K562 (cell line): ENCODE data around the gene ATP8A1. TPM values are rescaled to one million over a fixed set of nuclear protein-coding genes. Genes with fewer than 3 reads are reported as not detected.

Source experiments
- ATAC-seq: fragments of 200-7000 bp; cut with Tn5 transposase; 3 replicates; pipeline ENCODE4 v1.9.1; 2020; ENCODE audit warnings: moderate library complexity
- BruUV-seq: library from RNA; stranded (reverse); fragments of 400-500 nt; replicated peaks from 2 replicates; lab custom pipeline; 2021; lab: Mats Ljungman, UMichigan
- CTCF ChIA-PET: fragments of 300-600 bp; formaldehyde crosslinking; extraction: SDS; loops from one replicate; lab custom pipeline; 2021; ENCODE audit warnings: low intra/inter-chr PET ratio; lab: Yijun Ruan, JAX
- POLR2A ChIA-PET: fragments of 300-600, 350-650 bp; sonication (Branson Sonifier 250); formaldehyde crosslinking; extraction: SDS; loops from one replicate; lab custom pipeline; 2021; ENCODE audit warnings: antibody characterized with exemption, inconsistent platforms; lab: Yijun Ruan, JAX
- DNase-seq, 4 experiments: peaks; one replicate each; pipeline versions ENCODE4 v3.0.0 to v3.0.0-alpha.2; 2011 to 2018; ENCODE audit warnings: low spot score in 3 of 4, mixed read lengths in 3 of 4; ENCODE audit errors: extremely low read depth in 1 of 4
- FAIRE-seq: peaks from 2 replicates; lab custom pipeline; 2011; peaks lifted over from hg19 to GRCh38; lab: Jason Lieb, UNC
- H2AFZ ChIP-seq: 2 replicates; pipeline ENCODE4 v1.6.0; 2011; ENCODE audit warnings: low read depth, low read length, control low read depth, inconsistent platforms
- H3K27ac ChIP-seq: fragments of 200-600 bp; 3 replicates; pipeline ENCODE4 v1.8.0; 2011; ENCODE audit warnings: low read depth, mild to moderate bottlenecking, control low read depth, inconsistent platforms, low read length, moderate library complexity, mixed read lengths; ENCODE audit errors: extremely low read depth
- H3K27me3 ChIP-seq, 2 experiments: fragments of 300-600 bp in 1 of 2; 2 replicates in 1 of 2; 3 replicates in 1 of 2; pipeline versions ENCODE4 v1.6.0 to v1.8.0; 2011; ENCODE audit warnings: inconsistent platforms in 2 of 2, low read length in 2 of 2, mild to moderate bottlenecking in 1 of 2, mixed read lengths in 1 of 2, moderate library complexity in 1 of 2; ENCODE audit not compliant: control insufficient read depth in 2 of 2, insufficient read depth in 2 of 2
- H3K36me3 ChIP-seq: fragments of 300-600 bp; 3 replicates; pipeline ENCODE4 v1.8.0; 2011; ENCODE audit warnings: mild to moderate bottlenecking, low read length, inconsistent platforms; ENCODE audit not compliant: control insufficient read depth, insufficient read depth
- H3K4me1 ChIP-seq, 2 experiments: fragments of 200-600 bp in 1 of 2; replicated peaks in 1 of 2; 2 replicates in 1 of 2; 3 replicates in 1 of 2; pipeline versions ENCODE4 v1.5.1 to v1.8.0; 2011; ENCODE audit warnings: inconsistent platforms in 2 of 2, low read length in 2 of 2, mild to moderate bottlenecking in 1 of 2, mixed read lengths in 1 of 2, moderate library complexity in 1 of 2; ENCODE audit not compliant: control insufficient read depth in 2 of 2, insufficient read depth in 2 of 2
- H3K4me2 ChIP-seq: 2 replicates; pipeline ENCODE4 v1.6.1; 2011; ENCODE audit warnings: low read length, control low read depth, inconsistent platforms, mixed read lengths; ENCODE audit not compliant: insufficient read depth
- H3K4me3 ChIP-seq: fragments of 200-600 bp; sonication (generic), shearing (Covaris generic); 2 replicates; pipeline ENCODE4 v1.5.1; 2016; ENCODE audit warnings: control low read depth, inconsistent platforms
- H3K79me2 ChIP-seq: fragments of 200-600 bp; 3 replicates; pipeline ENCODE4 v1.8.0; 2011; ENCODE audit warnings: low read length, inconsistent platforms; ENCODE audit not compliant: control insufficient read depth, insufficient read depth
- H3K9ac ChIP-seq, 2 experiments: 2 replicates each; pipeline versions ENCODE4 v1.6.0 to v1.6.1; 2011; ENCODE audit warnings: low read depth in 2 of 2, low read length in 2 of 2, control low read depth in 1 of 2, inconsistent platforms in 1 of 2, mild to moderate bottlenecking in 1 of 2, mixed read lengths in 1 of 2; ENCODE audit not compliant: insufficient read depth in 1 of 2
- H3K9me1 ChIP-seq: one replicate; pipeline ENCODE4 v1.6.0; 2011; ENCODE audit warnings: inconsistent platforms, mild to moderate bottlenecking, low read length, moderate library complexity; ENCODE audit not compliant: control insufficient read depth, insufficient read depth
- H3K9me3 ChIP-seq: replicated peaks from 2 replicates; pipeline ENCODE4 v1.5.1; 2011; ENCODE audit warnings: low read depth, low read length, inconsistent platforms; ENCODE audit not compliant: control insufficient read depth, insufficient read depth
- H4K20me1 ChIP-seq: replicated peaks from 2 replicates; pipeline ENCODE4 v1.6.1; 2011; ENCODE audit warnings: low read length, inconsistent platforms, mixed read lengths; ENCODE audit not compliant: control insufficient read depth, insufficient read depth
- BRCA1 ChIP-seq, 2 experiments: fragments of 450-650 bp in 1 of 2; sonication (generic) in 1 of 2; formaldehyde crosslinking in 1 of 2; IDR thresholded peaks; 2 replicates each; pipeline versions ENCODE4 v1.5.0 to v1.6.1; 2017 to 2020; ENCODE audit warnings: mild to moderate bottlenecking in 1 of 2, missing genetic modification reagents in 1 of 2
- CBX5 ChIP-seq: IDR thresholded peaks from 2 replicates; pipeline ENCODE4 v1.6.1; 2014; ENCODE audit warnings: low read depth, borderline replicate concordance
- DDX20 ChIP-seq: fragments of 450-650 bp; IDR thresholded peaks from 2 replicates; pipeline ENCODE4 v1.6.1; 2016; ENCODE audit warnings: missing genetic modification characterization, low read depth, mild to moderate bottlenecking, missing compliant biosample characterization, moderate library complexity
- FOXO4 ChIP-seq: fragments of 450-650 bp; formaldehyde crosslinking; IDR thresholded peaks from 2 replicates; pipeline ENCODE4 v1.4.0; 2020; ENCODE audit warnings: mild to moderate bottlenecking, moderate library complexity
- HEY1 ChIP-seq: fragments of 250-450 bp; sonication (Bioruptor Pico); IDR thresholded peaks from 2 replicates; pipeline ENCODE4 v1.5.0; 2020; ENCODE audit warnings: mild to moderate bottlenecking, moderate library complexity, borderline replicate concordance
- MAFK ChIP-seq: IDR thresholded peaks from 2 replicates; pipeline ENCODE4 v1.6.1; 2011; ENCODE audit warnings: low read length, improper control_type of control experiment
- NCOA2 ChIP-seq, 2 experiments: fragments of 450-650 bp; IDR thresholded peaks; 2 replicates each; pipeline ENCODE4 v1.6.1; 2018; ENCODE audit warnings: mild to moderate bottlenecking in 2 of 2, moderate library complexity in 1 of 2; ENCODE audit not compliant: partially characterized antibody in 2 of 2
- PCBP1 ChIP-seq: fragments of 200-400 bp; formaldehyde crosslinking; IDR thresholded peaks from 2 replicates; pipeline ENCODE4 v1.6.1; 2018; ENCODE audit warnings: mild to moderate bottlenecking, low read depth, low read length; ENCODE audit not compliant: poor library complexity, severe bottlenecking
- PTBP1 ChIP-seq: fragments of 200-400 bp; formaldehyde crosslinking; IDR thresholded peaks from 2 replicates; pipeline ENCODE4 v1.6.1; 2017; ENCODE audit warnings: low read depth, low read length
- SIRT6 ChIP-seq: IDR thresholded peaks from one replicate; pipeline ENCODE4 v1.6.1; 2012; ENCODE audit warnings: low read depth, mild to moderate bottlenecking, control low read depth, inconsistent platforms, low read length, moderate library complexity
- THAP12 ChIP-seq: fragments of 250-450 bp; sonication (Bioruptor Pico); IDR thresholded peaks from 2 replicates; pipeline ENCODE4 v1.9.0; 2021; ENCODE audit warnings: mild to moderate bottlenecking, inconsistent platforms
- ZC3H4 ChIP-seq: sonication (generic); formaldehyde crosslinking; IDR thresholded peaks from 2 replicates; pipeline ENCODE4 v1.9.0; 2021; ENCODE audit warnings: missing genetic modification reagents, borderline replicate concordance
- ZNF24 ChIP-seq: fragments of 450-650 bp; IDR thresholded peaks from 2 replicates; pipeline ENCODE4 v1.6.1; 2016
- ZNF445 ChIP-seq: fragments of 250-450 bp; sonication (Bioruptor Pico); IDR thresholded peaks from 2 replicates; pipeline ENCODE4 v1.4.0; 2020; ENCODE audit warnings: low read depth, mild to moderate bottlenecking, moderate library complexity
- ZNF589 ChIP-seq: fragments of 200-800 bp; sonication (Bioruptor generic); IDR thresholded peaks from 2 replicates; pipeline ENCODE4 v1.6.1; 2016; ENCODE audit warnings: low read depth, missing genetic modification characterization, missing compliant biosample characterization
- ZNF764 ChIP-seq: fragments of 250-450 bp; sonication (Bioruptor Pico); IDR thresholded peaks from 2 replicates; pipeline ENCODE4 v1.4.0; 2020; ENCODE audit warnings: low read depth, mild to moderate bottlenecking, moderate library complexity
- WGBS: fragments of 100-300 bp; shearing (Covaris generic); methylation state at CpG from one replicate; pipeline ENCODE4 v1.1.6; 2016; ENCODE audit warnings: low coverage, mixed read lengths; ENCODE audit not compliant: insufficient coverage; ENCODE audit errors: missing lambda C conversion rate; 5-methylcytosine and 5-hydroxymethylcytosine counted together
- in situ Hi-C: fragments of 300-500 bp; cut with MboI; formaldehyde crosslinking; loops from 4 replicates; pipeline ENCODE4 v1.15.0; 2018; ENCODE audit warnings: inconsistent platforms, mixed read lengths
- intact Hi-C: fragments of 100-400 bp; cut with micrococcal nuclease; formaldehyde crosslinking; loops from 2 replicates; pipeline ENCODE4 v1.14.2; 2022
- polyA plus RNA-seq, 8 experiments: library from polyadenylated mRNA; depleted of rRNA in 4 of 8; stranded (reverse) in 5 of 8; unstranded in 3 of 8; fragments of >200 nt; fragmentation: Nextera tagmentation in 2 of 8; fragmentation: Illumina TruSeq in 1 of 8; extraction: Ambion mirVana in 2 of 8; extraction: Trizol in 1 of 8; gene quantifications; 2 replicates each; pipeline versions ENCODE4 v1.2.1 to v1.2.3, GENCODE V29; 2011 to 2014; ENCODE audit warnings: inconsistent platforms in 1 of 8, missing spikeins in 1 of 8
- total RNA-seq, 7 experiments: library from RNA; depleted of rRNA in 6 of 7; stranded (reverse); fragments of >200 nt in 6 of 7; fragmentation: Illumina TruSeq in 2 of 7; extraction: Trizol in 2 of 7; gene quantifications; 2 replicates each; pipeline versions ENCODE4 v1.2.1 to v1.2.3, GENCODE V29; 2011 to 2021; ENCODE audit warnings: low replicate concordance in 1 of 7

ATP8A1 gene
- total and polyA plus RNA-seq, 9 of the 15 experiments (the other 6 are each of a cell fraction or from before 2014, with no cell fraction given): 0.05 to 0.29 (median 0.07) TPM; not detected in 2

DNA sequence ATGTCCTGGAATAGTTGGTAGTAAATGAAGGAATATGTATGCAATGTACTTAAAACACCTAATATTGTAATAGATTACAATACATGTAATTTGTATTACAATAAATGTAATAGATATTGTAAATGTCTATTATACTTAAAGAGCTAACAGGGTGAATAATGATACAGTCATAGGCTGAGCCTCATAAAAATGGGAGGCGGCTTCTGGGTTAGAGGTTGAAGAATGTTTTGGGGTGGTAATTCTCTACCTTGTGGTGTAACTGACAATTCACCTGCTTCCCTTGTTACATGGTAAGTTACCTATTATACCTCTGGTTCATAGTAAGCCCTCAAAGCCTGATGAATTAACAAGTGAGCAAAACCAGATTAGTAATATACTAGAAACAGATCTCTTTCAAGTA is 26.0 kb downstream of the ATP8A1 start:
- H3K36me3 ChIP-seq: no peaks in the 10 kb centered on the region
- H3K9ac ChIP-seq: no peak overlapping the region
- POLR2A ChIA-PET: no interaction called here
- H3K27me3 ChIP-seq: no peaks in the 10 kb centered on the region
- no peak overlapping the region for H3K4me3 ChIP-seq
- H2AFZ ChIP-seq: no peak overlapping the region
- FAIRE-seq (no peak), ATAC-seq (no peak)
- in situ Hi-C loops: no loop called here
- H3K79me2 ChIP-seq: no peaks in the 10 kb centered on the region
- no peaks in the 10 kb centered on the region for H3K9me1 ChIP-seq
- no TSS peak for BruUV-seq
- H3K27ac ChIP-seq: no peak overlapping the region
- no peaks in the 10 kb centered on the region; a peak in 1 of 5 replicates for H3K4me1 ChIP-seq
- H3K4me2 ChIP-seq: no peak overlapping the region
- TF ChIP-seq BRCA1 (IDR thresholded peaks at IDR 0.05) (no peak), BRCA1 (CRISPR knock-in tag; IDR thresholded peaks at IDR 0.05) (no peak), DDX20 (tag) (no peak), ZNF764 (CRISPR knock-in tag) (no peak), ZC3H4 (CRISPR knock-in tag) (no peak), NCOA2 (IDR thresholded peaks at IDR 0.05; ENCODE audit: partially characterized antibody in 2 of 2) (no peak), ZNF24 (no peak), ZNF445 (CRISPR knock-in tag) (no peak), SIRT6 (no peak), PCBP1 (no peak), THAP12 (no peak), HEY1 (CRISPR knock-in tag) (no peak), ZNF589 (CRISPR knock-in tag) (no peak), CBX5 (no peak), PTBP1 (no peak), FOXO4 (CRISPR knock-in tag) (no peak), MAFK (no peak)
- TF ChIP-seq, all 486 proteins: peak for 0
- H3K9me3 ChIP-seq: no peaks in the 10 kb centered on the region
- no peaks in the 10 kb centered on the region for H4K20me1 ChIP-seq
- WGBS: 0% methylated on average over 1 of the region's 1 CpG
- intact Hi-C loops: no loop called here
- CTCF ChIA-PET: no interaction called here
- DNase-seq: no peak
